Measurements from ENCODE around the gene RUBCNL. TPM values are rescaled to one million over a fixed set of nuclear protein-coding genes. Genes with fewer than 3 reads are reported as not detected.

Gene RUBCNL
- total RNA-seq, 1 donor, result 6.5 TPM

DNA sequence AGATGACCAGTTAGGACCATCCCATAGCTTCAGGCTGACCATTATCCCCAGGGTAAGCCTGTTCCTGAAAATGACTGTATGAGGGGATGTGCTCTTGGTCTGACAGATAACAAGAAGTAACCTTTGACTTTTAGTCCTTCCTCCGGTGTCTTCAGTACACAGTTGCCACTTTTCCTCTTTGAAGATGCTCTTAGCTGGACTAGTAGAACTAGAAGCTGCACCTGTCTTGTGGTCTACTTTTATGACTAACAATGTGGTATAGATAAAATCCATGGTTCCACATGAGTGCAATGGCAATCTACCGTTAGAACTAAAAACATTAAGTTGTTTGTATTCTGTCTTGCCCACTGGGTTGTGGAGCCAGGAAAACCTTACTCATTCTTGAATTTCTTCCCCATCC is 5.9 kb upstream of the RUBCNL start:
- Histone ChIP-seq H3K4me1 (ENCODE audit: insufficient read depth, low read length) (peaks cover 16% of the 10 kb centered on the region), H3K36me3 (ENCODE audit: insufficient read depth, low read length) (no peaks in the 10 kb centered on the region), H3K4me3 (ENCODE audit: insufficient read depth, low read length) (no peak overlapping the region), H3K79me2 (ENCODE audit: insufficient read depth, low read length) (no peaks in the 10 kb centered on the region), H3K27me3 (ENCODE audit: insufficient read depth, low read length) (peaks cover 4% of the 10 kb centered on the region), H3K27ac (ENCODE audit: low read depth, low read length) (no peak overlapping the region), H3K4me2 (ENCODE audit: insufficient read depth, low read length) (no peak overlapping the region), H3K9me3 (ENCODE audit: low read depth, low read length) (no peaks in the 10 kb centered on the region), H4K20me1 (ENCODE audit: insufficient read depth, low read length) (no peaks in the 10 kb centered on the region), H2AFZ (ENCODE audit: low read length) (no peak overlapping the region)
- no peak for DNase-seq (ENCODE audit: insufficient read length, low spot score, missing footprints)
- TF ChIP-seq, protein P1, sequence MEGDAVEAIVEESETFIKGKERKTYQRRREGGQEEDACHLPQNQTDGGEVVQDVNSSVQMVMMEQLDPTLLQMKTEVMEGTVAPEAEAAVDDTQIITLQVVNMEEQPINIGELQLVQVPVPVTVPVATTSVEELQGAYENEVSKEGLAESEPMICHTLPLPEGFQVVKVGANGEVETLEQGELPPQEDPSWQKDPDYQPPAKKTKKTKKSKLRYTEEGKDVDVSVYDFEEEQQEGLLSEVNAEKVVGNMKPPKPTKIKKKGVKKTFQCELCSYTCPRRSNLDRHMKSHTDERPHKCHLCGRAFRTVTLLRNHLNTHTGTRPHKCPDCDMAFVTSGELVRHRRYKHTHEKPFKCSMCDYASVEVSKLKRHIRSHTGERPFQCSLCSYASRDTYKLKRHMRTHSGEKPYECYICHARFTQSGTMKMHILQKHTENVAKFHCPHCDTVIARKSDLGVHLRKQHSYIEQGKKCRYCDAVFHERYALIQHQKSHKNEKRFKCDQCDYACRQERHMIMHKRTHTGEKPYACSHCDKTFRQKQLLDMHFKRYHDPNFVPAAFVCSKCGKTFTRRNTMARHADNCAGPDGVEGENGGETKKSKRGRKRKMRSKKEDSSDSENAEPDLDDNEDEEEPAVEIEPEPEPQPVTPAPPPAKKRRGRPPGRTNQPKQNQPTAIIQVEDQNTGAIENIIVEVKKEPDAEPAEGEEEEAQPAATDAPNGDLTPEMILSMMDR (IDR thresholded peaks at IDR 0.05; ENCODE audit: extremely low read depth, low read depth, low read length), result no peak

DNA sequence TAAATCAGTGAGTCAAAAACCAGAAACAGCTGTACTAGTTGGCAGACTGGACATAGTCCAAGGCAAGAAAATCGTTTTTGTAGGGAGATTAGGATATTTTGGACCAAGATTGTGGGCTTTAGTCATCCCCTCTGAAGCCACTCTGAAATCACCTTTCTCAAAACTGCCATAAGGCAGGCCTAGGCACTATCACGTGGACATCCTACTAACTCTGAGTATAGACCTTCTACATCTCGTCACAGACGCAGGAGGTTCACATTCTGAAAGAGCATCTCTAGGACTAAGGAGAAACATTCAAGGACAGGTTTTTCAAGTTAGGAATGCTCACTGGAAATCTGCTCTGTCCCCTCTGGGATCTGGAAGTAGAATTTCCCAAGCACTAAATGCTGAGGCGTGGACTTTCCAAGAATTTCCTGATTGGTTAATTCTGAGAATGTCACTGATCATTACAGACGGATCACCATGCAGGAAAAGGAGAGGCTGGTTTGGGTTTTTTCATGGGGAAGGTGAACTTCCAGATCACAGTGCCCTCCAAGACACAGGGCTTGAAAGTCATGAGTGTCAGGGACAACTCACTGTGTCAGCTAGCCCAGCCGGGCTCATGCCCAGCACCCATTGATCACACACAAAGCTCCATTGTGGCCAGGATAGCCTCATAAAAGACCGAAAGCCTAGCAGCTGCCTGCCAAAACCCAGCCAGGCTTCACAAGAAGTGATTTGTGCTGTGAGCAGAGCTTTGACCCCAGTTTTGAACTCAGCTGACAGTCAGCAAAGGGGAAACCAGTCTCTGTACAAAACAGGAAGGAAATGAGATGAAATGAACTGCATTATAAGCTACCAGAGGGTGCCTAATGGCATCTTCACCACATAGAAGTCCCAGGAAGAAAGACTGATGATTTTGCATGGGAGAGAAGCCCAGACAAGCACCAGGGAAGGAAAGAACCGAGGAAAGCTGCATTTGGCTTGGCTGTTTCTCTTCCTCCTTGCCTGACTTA is 2.7 kb upstream of the RUBCNL start:
- Histone ChIP-seq H2AFZ (ENCODE audit: low read length) (peak overlapping the region; percentile 92), H3K27me3 (ENCODE audit: insufficient read depth, low read length) (peaks cover 27% of the 10 kb centered on the region), H3K27ac (ENCODE audit: low read depth, low read length) (no peak overlapping the region), H3K4me2 (ENCODE audit: insufficient read depth, low read length) (peak overlapping the region; percentile 45), H3K36me3 (ENCODE audit: insufficient read depth, low read length) (no peaks in the 10 kb centered on the region), H3K9me3 (ENCODE audit: low read depth, low read length) (no peaks in the 10 kb centered on the region), H3K4me1 (ENCODE audit: insufficient read depth, low read length) (peaks cover 15% of the 10 kb centered on the region), H3K4me3 (ENCODE audit: insufficient read depth, low read length) (peak overlapping the region; percentile 13), H3K79me2 (ENCODE audit: insufficient read depth, low read length) (no peaks in the 10 kb centered on the region), H4K20me1 (ENCODE audit: insufficient read depth, low read length) (no peaks in the 10 kb centered on the region)
- TF ChIP-seq, protein P1 (IDR thresholded peaks at IDR 0.05; ENCODE audit: extremely low read depth, low read depth, low read length), result no peak
- DNase-seq (ENCODE audit: insufficient read length, low spot score, missing footprints), result peak; percentile 62

DNA sequence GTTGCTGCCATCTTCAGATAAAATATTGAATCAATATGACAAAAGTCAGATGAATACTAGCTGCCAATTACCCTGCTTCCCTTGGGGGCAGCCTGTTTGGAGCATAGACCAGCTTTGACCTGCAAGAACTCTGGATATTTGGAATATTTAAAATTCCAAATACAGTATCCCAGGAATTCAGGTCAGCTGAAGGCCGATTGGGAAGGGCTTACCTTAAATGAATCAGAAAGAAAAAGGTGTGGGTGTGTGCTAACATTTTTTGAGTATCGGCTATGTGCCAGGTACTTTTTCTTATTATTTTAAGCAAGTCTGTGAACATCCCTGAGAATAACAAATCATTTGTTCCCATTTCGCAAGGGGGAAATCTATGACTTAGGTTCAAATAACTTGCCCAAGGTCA is 1.8 kb upstream of the RUBCNL start:
- Histone ChIP-seq H3K4me2 (ENCODE audit: insufficient read depth, low read length) (no peak overlapping the region), H4K20me1 (ENCODE audit: insufficient read depth, low read length) (no peaks in the 10 kb centered on the region), H3K36me3 (ENCODE audit: insufficient read depth, low read length) (no peaks in the 10 kb centered on the region), H3K4me3 (ENCODE audit: insufficient read depth, low read length) (no peak overlapping the region), H3K27me3 (ENCODE audit: insufficient read depth, low read length) (peaks cover 28% of the 10 kb centered on the region), H3K4me1 (ENCODE audit: insufficient read depth, low read length) (peaks cover 15% of the 10 kb centered on the region), H3K9me3 (ENCODE audit: low read depth, low read length) (no peaks in the 10 kb centered on the region), H3K27ac (ENCODE audit: low read depth, low read length) (no peak overlapping the region), H3K79me2 (ENCODE audit: insufficient read depth, low read length) (no peaks in the 10 kb centered on the region), H2AFZ (ENCODE audit: low read length) (no peak overlapping the region)
- peak; percentile 10 for DNase-seq (ENCODE audit: insufficient read length, low spot score, missing footprints)
- TF ChIP-seq, protein P1 (IDR thresholded peaks at IDR 0.05; ENCODE audit: extremely low read depth, low read depth, low read length), result no peak

DNA sequence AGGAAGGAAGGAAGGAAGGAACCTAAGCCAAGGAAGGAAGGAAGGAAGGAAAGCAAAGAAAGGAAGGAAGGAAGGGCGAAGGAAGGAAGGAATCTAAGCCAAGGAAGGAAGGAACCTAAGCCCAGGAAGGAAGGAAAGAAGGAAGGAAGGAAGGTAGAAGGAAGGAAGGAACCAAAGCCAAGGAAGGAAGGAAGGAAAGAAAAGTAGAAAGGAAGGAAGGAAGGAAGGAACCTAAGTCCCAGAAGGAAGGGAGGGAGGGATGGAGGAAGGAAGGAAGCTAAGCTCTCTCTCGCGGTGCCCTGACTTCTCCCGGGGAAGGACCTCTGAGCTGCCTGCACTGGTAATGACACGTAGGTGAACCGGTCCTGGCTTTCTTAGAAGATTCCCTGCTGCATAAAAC is 1.3 kb upstream of the RUBCNL start:
- H3K9me3 ChIP-seq (ENCODE audit: low read depth, low read length), result no peaks in the 10 kb centered on the region

More for the DNA sequence above, 1.3 kb upstream of the RUBCNL start:
- Histone ChIP-seq H3K27me3 (ENCODE audit: insufficient read depth, low read length) (peaks cover 28% of the 10 kb centered on the region), H3K27ac (ENCODE audit: low read depth, low read length) (no peak overlapping the region), H3K36me3 (ENCODE audit: insufficient read depth, low read length) (no peaks in the 10 kb centered on the region), H3K4me3 (ENCODE audit: insufficient read depth, low read length) (no peak overlapping the region), H3K4me1 (ENCODE audit: insufficient read depth, low read length) (peaks cover 15% of the 10 kb centered on the region), H3K4me2 (ENCODE audit: insufficient read depth, low read length) (no peak overlapping the region), H3K79me2 (ENCODE audit: insufficient read depth, low read length) (no peaks in the 10 kb centered on the region), H2AFZ (ENCODE audit: low read length) (no peak overlapping the region), H4K20me1 (ENCODE audit: insufficient read depth, low read length) (no peaks in the 10 kb centered on the region)
- no peak for DNase-seq (ENCODE audit: insufficient read length, low spot score, missing footprints)
- TF ChIP-seq, protein P1 (IDR thresholded peaks at IDR 0.05; ENCODE audit: extremely low read depth, low read depth, low read length), result no peak
